ENCODE measurements around the gene PROK2.

The PROK2 gene

GRCh38 chr3:71780430-71780829 is 4.5 kb downstream of the PROK2 start:
- H3K27ac ChIP-seq, result no peak overlapping the region

DNA sequence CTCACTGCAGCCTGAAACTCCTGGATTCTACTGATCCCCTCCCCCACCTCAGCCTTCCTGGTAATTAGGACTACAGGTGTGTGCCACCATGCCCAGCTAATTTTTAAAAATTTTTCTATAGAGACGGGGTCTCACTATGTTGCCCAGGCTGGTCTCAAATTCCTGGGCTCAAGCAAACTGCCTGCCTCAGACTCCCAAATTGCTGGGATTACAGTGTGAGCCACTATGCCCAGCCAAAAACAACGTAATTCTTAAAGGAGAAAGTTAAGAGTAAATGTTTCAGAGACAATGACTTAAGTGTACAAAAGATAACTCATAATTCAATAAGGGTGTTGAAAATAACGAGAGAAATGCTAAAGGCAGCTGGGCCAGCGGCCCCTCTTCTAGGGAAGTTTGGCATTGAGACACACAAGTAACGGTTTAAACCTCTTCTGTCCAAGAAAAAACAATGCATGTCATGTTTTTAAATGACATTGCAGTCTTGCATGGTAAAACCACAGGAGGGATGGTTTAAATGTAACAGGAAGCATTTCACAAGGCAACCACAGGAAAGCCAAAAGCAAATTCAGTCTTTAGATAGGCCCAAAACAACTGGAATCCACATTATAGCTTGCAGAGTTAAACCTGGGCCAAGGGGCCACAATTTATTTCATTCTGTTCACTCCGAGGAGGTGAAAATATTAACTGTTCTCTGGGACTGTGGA is 5.1 kb downstream of the PROK2 start:
- TF ChIP-seq ZFX (IDR thresholded peaks at IDR 0.05) (no peak), CTCF (conservative IDR thresholded peaks at IDR 0.05) (no peak)

More at GRCh38 chr3:71780430-71780829, 4.5 kb downstream of the PROK2 start:
- TF ChIP-seq CTCF (conservative IDR thresholded peaks at IDR 0.05) (no peak), ZFX (IDR thresholded peaks at IDR 0.05) (no peak)

GRCh38 chr3:71778353-71778752 is 6.6 kb downstream of the PROK2 start:
- no peak overlapping the region for H3K27ac ChIP-seq
- no peak for TF ChIP-seq CTCF (conservative IDR thresholded peaks at IDR 0.05)
- TF ChIP-seq ZFX (IDR thresholded peaks at IDR 0.05), result no peak

More for the DNA sequence above, 5.1 kb downstream of the PROK2 start:
- H3K27ac ChIP-seq, result no peak overlapping the region

GRCh38 chr3:71776538-71776937 is 8.4 kb downstream of the PROK2 start:
- no peak overlapping the region for H3K27ac ChIP-seq
- TF ChIP-seq ZFX (IDR thresholded peaks at IDR 0.05) (no peak), CTCF (conservative IDR thresholded peaks at IDR 0.05) (no peak)

DNA sequence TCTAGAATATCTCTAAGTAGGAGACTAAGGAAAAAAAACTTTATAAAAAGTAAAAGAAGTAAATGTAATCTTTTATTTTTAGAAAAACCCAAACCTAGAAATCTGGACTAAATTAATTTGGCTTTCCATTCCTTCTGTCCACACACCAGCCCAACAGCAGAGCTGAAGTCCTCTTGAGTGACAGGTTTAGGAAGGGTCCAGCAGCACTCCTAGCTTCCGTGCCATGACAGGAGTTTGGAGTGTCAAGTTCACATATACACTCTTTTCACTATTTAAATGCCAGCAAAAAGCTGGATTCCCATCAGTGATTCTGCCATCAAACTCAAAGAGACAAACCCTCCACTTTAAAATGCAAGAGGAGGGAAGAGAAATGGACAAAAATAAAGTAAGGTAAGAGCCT is 13.1 kb downstream of the PROK2 start:
- TF ChIP-seq ZFX (IDR thresholded peaks at IDR 0.05), result no peak
- TF ChIP-seq CTCF (conservative IDR thresholded peaks at IDR 0.05), result no peak
- no peak overlapping the region for H3K27ac ChIP-seq

DNA sequence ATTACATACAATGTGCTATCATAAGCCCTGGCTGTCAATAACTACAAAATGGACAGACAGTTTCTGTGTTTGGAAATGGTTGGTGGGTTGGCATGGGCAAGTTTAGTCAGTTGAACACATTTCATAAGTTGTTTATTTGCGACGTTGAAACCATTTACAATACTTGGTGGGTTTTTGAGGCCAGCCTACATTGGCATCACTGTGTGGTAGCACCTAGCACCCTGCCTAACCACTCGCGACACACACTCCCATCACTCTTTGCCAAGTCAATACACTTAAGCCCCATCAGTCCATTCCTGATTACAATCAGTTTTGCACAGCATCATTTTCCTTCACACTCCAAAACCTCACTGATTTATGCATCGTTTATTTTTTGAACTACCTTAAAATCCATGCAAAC is 13.8 kb downstream of the PROK2 start:
- no peak overlapping the region for H3K27ac ChIP-seq
- TF ChIP-seq CTCF (conservative IDR thresholded peaks at IDR 0.05) (no peak), ZFX (IDR thresholded peaks at IDR 0.05) (no peak)

DNA sequence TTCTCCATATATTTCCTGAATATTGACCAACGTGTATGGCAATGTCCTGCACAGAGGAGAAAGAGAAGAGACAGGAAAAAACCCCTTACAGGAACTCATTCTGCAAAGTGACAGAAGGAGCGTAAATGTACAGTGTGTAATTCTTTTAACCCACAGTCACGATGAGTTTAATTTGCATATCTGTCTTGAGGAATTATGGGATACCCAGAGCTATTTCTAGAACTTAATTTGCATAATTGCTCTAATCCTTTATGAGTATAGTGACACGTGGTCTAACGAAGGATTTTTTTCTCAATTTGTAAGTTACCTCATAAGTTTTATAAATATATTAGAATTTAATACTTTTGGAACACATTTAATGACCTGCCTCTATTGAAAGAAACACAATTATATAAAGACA is 21.5 kb downstream of the PROK2 start:
- no peak for TF ChIP-seq CTCF (conservative IDR thresholded peaks at IDR 0.05)
- no peak for TF ChIP-seq ZFX (IDR thresholded peaks at IDR 0.05)
- H3K27ac ChIP-seq, result no peak overlapping the region

All from C4-2B (cell line).